ENCODE data around the gene TEX47. TPM values are rescaled to one million over a fixed set of nuclear protein-coding genes. Genes with fewer than 3 reads are reported as not detected.

The TEX47 gene
- total RNA-seq, 1 donor from 2014 or later: not detected

GRCh38 chr7:88789480-88790064 is 6.0 kb downstream of the TEX47 start:
- Histone ChIP-seq H3K27me3 (ENCODE audit: control insufficient read depth in 3 of 3, insufficient read depth in 3 of 3, low read length in 3 of 3) (no peaks in the 10 kb centered on the region), H3K27ac (ENCODE audit: low read depth, low read length) (no peak overlapping the region), H3K9ac (ENCODE audit: low read depth in 1 of 3, low read length in 3 of 3) (no peak overlapping the region), H3K9me3 (ENCODE audit: control insufficient read depth in 3 of 3, low read length in 3 of 3) (no peaks in the 10 kb centered on the region), H3K4me3 (ENCODE audit: low read length in 3 of 3) (no peak overlapping the region), H3K4me1 (ENCODE audit: control insufficient read depth in 3 of 3, insufficient read depth in 3 of 3, low read length in 3 of 3) (no peaks in the 10 kb centered on the region), H3K36me3 (ENCODE audit: control insufficient read depth in 3 of 3, insufficient read depth in 3 of 3, low read length in 3 of 3) (no peaks in the 10 kb centered on the region)

- Histone ChIP-seq H3K27me3 (ENCODE audit: control insufficient read depth in 3 of 3, insufficient read depth in 3 of 3, low read length in 3 of 3) (no peaks in the 10 kb centered on the region), H3K4me1 (ENCODE audit: control insufficient read depth in 3 of 3, insufficient read depth in 3 of 3, low read length in 3 of 3) (no peaks in the 10 kb centered on the region), H3K9ac (ENCODE audit: low read depth in 1 of 3, low read length in 3 of 3) (no peak overlapping the region), H3K36me3 (ENCODE audit: control insufficient read depth in 3 of 3, insufficient read depth in 3 of 3, low read length in 3 of 3) (no peaks in the 10 kb centered on the region), H3K9me3 (ENCODE audit: control insufficient read depth in 3 of 3, low read length in 3 of 3) (no peaks in the 10 kb centered on the region), H3K4me3 (ENCODE audit: low read length in 3 of 3) (no peak overlapping the region), H3K27ac (ENCODE audit: low read depth, low read length) (no peak overlapping the region)
Measured at GRCh38 chr7:88787777-88788176, 7.8 kb downstream of the TEX47 start.

GRCh38 chr7:88775838-88776237 is 19.7 kb downstream of the TEX47 start:
- no peak overlapping the region for H3K9ac ChIP-seq (ENCODE audit: low read depth in 1 of 3, low read length in 3 of 3)

GRCh38 chr7:88772776-88773175 is 22.8 kb downstream of the TEX47 start:
- H3K4me1 ChIP-seq (ENCODE audit: control insufficient read depth in 3 of 3, insufficient read depth in 3 of 3, low read length in 3 of 3): no peaks in the 10 kb centered on the region
- no peak overlapping the region for H3K27ac ChIP-seq (ENCODE audit: low read depth, low read length)
- H3K36me3 ChIP-seq (ENCODE audit: control insufficient read depth in 3 of 3, insufficient read depth in 3 of 3, low read length in 3 of 3): no peaks in the 10 kb centered on the region
- H3K4me3 ChIP-seq (ENCODE audit: low read length in 3 of 3): no peak overlapping the region
- no peaks in the 10 kb centered on the region for H3K27me3 ChIP-seq (ENCODE audit: control insufficient read depth in 3 of 3, insufficient read depth in 3 of 3, low read length in 3 of 3)
- no peaks in the 10 kb centered on the region for H3K9me3 ChIP-seq (ENCODE audit: control insufficient read depth in 3 of 3, low read length in 3 of 3)
- no peak overlapping the region for H3K9ac ChIP-seq (ENCODE audit: low read depth in 1 of 3, low read length in 3 of 3)

More at GRCh38 chr7:88775838-88776237, 19.7 kb downstream of the TEX47 start:
- Histone ChIP-seq H3K4me1 (ENCODE audit: control insufficient read depth in 3 of 3, insufficient read depth in 3 of 3, low read length in 3 of 3) (no peaks in the 10 kb centered on the region), H3K36me3 (ENCODE audit: control insufficient read depth in 3 of 3, insufficient read depth in 3 of 3, low read length in 3 of 3) (no peaks in the 10 kb centered on the region), H3K27ac (ENCODE audit: low read depth, low read length) (no peak overlapping the region), H3K27me3 (ENCODE audit: control insufficient read depth in 3 of 3, insufficient read depth in 3 of 3, low read length in 3 of 3) (no peaks in the 10 kb centered on the region), H3K4me3 (ENCODE audit: low read length in 3 of 3) (no peak overlapping the region), H3K9me3 (ENCODE audit: control insufficient read depth in 3 of 3, low read length in 3 of 3) (no peaks in the 10 kb centered on the region)

GRCh38 chr7:88771417-88771816 is 24.1 kb downstream of the TEX47 start:
- Histone ChIP-seq H3K4me1 (ENCODE audit: control insufficient read depth in 3 of 3, insufficient read depth in 3 of 3, low read length in 3 of 3) (no peaks in the 10 kb centered on the region), H3K9ac (ENCODE audit: low read depth in 1 of 3, low read length in 3 of 3) (no peak overlapping the region), H3K36me3 (ENCODE audit: control insufficient read depth in 3 of 3, insufficient read depth in 3 of 3, low read length in 3 of 3) (no peaks in the 10 kb centered on the region), H3K9me3 (ENCODE audit: control insufficient read depth in 3 of 3, low read length in 3 of 3) (no peaks in the 10 kb centered on the region), H3K27me3 (ENCODE audit: control insufficient read depth in 3 of 3, insufficient read depth in 3 of 3, low read length in 3 of 3) (no peaks in the 10 kb centered on the region), H3K4me3 (ENCODE audit: low read length in 3 of 3) (no peak overlapping the region), H3K27ac (ENCODE audit: low read depth, low read length) (no peak overlapping the region)

GRCh38 chr7:88761779-88762178 is 33.8 kb downstream of the TEX47 start:
- H3K27me3 ChIP-seq (ENCODE audit: control insufficient read depth in 3 of 3, insufficient read depth in 3 of 3, low read length in 3 of 3): peaks cover 23 to 34% (median 31%) of the 10 kb centered on the region in 3 donors
- H3K9me3 ChIP-seq (ENCODE audit: control insufficient read depth in 3 of 3, low read length in 3 of 3): no peaks in the 10 kb centered on the region
- no peak overlapping the region for H3K4me3 ChIP-seq (ENCODE audit: low read length in 3 of 3)
- no peak overlapping the region for H3K27ac ChIP-seq (ENCODE audit: low read depth, low read length)
- no peak overlapping the region for H3K9ac ChIP-seq (ENCODE audit: low read depth in 1 of 3, low read length in 3 of 3)
- H3K4me1 ChIP-seq (ENCODE audit: control insufficient read depth in 3 of 3, insufficient read depth in 3 of 3, low read length in 3 of 3): peaks cover 0 to 6% (median 4%) of the 10 kb centered on the region in 3 donors
- no peaks in the 10 kb centered on the region for H3K36me3 ChIP-seq (ENCODE audit: control insufficient read depth in 3 of 3, insufficient read depth in 3 of 3, low read length in 3 of 3)

GRCh38 chr7:88760136-88760515 is 35.4 kb downstream of the TEX47 start:
- Histone ChIP-seq H3K9me3 (ENCODE audit: control insufficient read depth in 3 of 3, low read length in 3 of 3) (no peaks in the 10 kb centered on the region), H3K36me3 (ENCODE audit: control insufficient read depth in 3 of 3, insufficient read depth in 3 of 3, low read length in 3 of 3) (no peaks in the 10 kb centered on the region), H3K27ac (ENCODE audit: low read depth, low read length) (no peak overlapping the region), H3K4me1 (ENCODE audit: control insufficient read depth in 3 of 3, insufficient read depth in 3 of 3, low read length in 3 of 3) (peaks cover 0 to 6% (median 4%) of the 10 kb centered on the region in 3 donors), H3K9ac (ENCODE audit: low read depth in 1 of 3, low read length in 3 of 3) (no peak overlapping the region), H3K4me3 (ENCODE audit: low read length in 3 of 3) (no peak overlapping the region), H3K27me3 (ENCODE audit: control insufficient read depth in 3 of 3, insufficient read depth in 3 of 3, low read length in 3 of 3) (peaks cover 23 to 36% (median 34%) of the 10 kb centered on the region in 3 donors)

- Histone ChIP-seq H3K27ac (ENCODE audit: low read depth, low read length) (no peak within 1 kb of the TSS), H3K27me3 (ENCODE audit: control insufficient read depth in 3 of 3, insufficient read depth in 3 of 3, low read length in 3 of 3) (peaks cover 23 to 36% (median 34%) of the 10 kb centered on the region in 3 donors), H3K4me1 (ENCODE audit: control insufficient read depth in 3 of 3, insufficient read depth in 3 of 3, low read length in 3 of 3) (peaks cover 0 to 6% (median 4%) of the 10 kb centered on the region in 3 donors), H3K4me3 (ENCODE audit: low read length in 3 of 3) (peak within 1 kb of the TSS in 1 of 3 donors; percentile 39), H3K9me3 (ENCODE audit: control insufficient read depth in 3 of 3, low read length in 3 of 3) (no peaks in the 10 kb centered on the region), H3K9ac (ENCODE audit: low read depth in 1 of 3, low read length in 3 of 3) (no peak within 1 kb of the TSS), H3K36me3 (ENCODE audit: control insufficient read depth in 3 of 3, insufficient read depth in 3 of 3, low read length in 3 of 3) (no peaks in the 10 kb centered on the region)
Measured at GRCh38 chr7:88759230-88760135, 36.1 kb downstream of the TEX47 start, which contains the start of gene ZNF804B. ZNF804B (plus strand) TSS chr7:88759700; CDS start chr7:88759977, 277 bp downstream.

- Histone ChIP-seq H3K9me3 (ENCODE audit: control insufficient read depth in 3 of 3, low read length in 3 of 3) (no peaks in the 10 kb centered on the region), H3K9ac (ENCODE audit: low read depth in 1 of 3, low read length in 3 of 3) (no peak overlapping the region), H3K4me1 (ENCODE audit: control insufficient read depth in 3 of 3, insufficient read depth in 3 of 3, low read length in 3 of 3) (peaks cover 0 to 6% (median 4%) of the 10 kb centered on the region in 3 donors), H3K36me3 (ENCODE audit: control insufficient read depth in 3 of 3, insufficient read depth in 3 of 3, low read length in 3 of 3) (no peaks in the 10 kb centered on the region), H3K27me3 (ENCODE audit: control insufficient read depth in 3 of 3, insufficient read depth in 3 of 3, low read length in 3 of 3) (peaks cover 23 to 36% (median 34%) of the 10 kb centered on the region in 3 donors), H3K4me3 (ENCODE audit: low read length in 3 of 3) (peak overlapping the region in 1 of 3 donors; percentile 39), H3K27ac (ENCODE audit: low read depth, low read length) (no peak overlapping the region)
Measured at GRCh38 chr7:88758381-88759229, 36.9 kb downstream of the TEX47 start.

Measured in skeletal muscle tissue (tissue), 4 donors.